GM13976 (cell line): Measurements from ENCODE around the gene GNG3.
"Not testable (repeated sequence)": the region's sequence is repeated elsewhere in the genome, so short reads cannot be mapped to it uniquely, and the experiment has no call there.

Experiments
- DNase-seq: peaks from one replicate; pipeline ENCODE4 v3.0.0; 2012; ENCODE audit warnings: low spot score
- CTCF ChIP-seq: IDR thresholded peaks from 2 replicates; pipeline ENCODE4 v1.5.1; 2012; ENCODE audit warnings: borderline replicate concordance, mild to moderate bottlenecking; ENCODE audit not compliant: insufficient read depth; ENCODE audit errors: extremely low read depth, missing control alignments, control extremely low read depth
- in situ Hi-C: fragments of 300-500 bp; cut with MboI; formaldehyde crosslinking; loops from one replicate; pipeline ENCODE4 v1.12.0; 2022; ENCODE audit warnings: low sequenced_read_pairs, mixed read lengths, inconsistent platforms; ENCODE audit not compliant: unreplicated experiment

The GNG3 gene

DNA sequence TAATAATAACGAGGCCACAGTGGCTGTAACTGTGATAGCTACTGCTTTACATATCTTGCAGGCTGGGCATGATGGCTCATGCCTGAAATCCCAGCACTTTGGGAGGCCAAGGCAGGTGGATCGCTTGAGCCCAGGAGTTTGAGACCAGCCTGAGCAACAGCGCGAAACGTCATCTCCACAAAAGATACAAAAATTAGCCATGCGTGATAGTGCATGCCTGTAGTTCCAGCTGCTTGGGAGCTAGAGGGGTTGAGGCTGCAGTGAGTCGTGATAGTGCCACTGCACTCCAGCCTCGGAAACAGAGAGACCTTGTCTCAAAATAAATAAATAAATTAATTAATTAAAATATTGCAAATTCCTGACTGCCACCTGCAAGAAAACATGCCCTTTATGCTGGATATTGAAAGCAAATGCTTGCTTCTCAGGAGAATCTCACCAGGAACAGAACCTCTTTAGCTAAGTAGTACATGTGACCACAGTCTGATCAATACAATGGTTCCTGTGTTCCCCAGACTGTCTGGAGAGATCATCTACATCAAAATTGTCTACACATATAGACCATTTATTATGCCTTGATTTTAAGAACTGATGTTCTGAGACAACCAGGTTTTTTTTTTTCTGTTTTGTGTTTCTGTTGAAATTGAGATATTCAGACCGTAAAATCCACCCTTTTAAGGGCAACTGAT lies 40.1 kb downstream of the GNG3 start:
- no peak for DNase-seq
- no peak for TF ChIP-seq CTCF
- in situ Hi-C loops, result no loop called here

DNA sequence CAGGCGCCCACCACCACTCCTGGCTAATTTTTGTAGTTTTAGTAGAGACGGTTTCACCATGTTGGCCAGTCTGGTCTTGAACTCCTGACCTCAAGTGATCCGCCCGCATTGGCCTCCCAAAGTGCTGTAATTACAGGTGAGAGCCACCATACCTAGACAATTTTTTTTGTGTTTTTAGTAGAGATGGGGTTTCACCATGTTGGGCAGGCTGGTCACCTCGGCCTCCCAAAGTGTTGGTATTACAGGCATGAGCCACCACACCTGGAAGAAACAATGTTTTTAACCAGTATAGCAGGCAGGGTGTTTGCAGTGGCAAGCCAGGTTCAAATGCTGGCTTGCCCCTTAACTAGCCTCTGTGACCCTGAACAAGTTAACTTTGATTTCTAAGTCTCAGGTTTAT lies 42.5 kb downstream of the GNG3 start:
- DNase-seq, in situ Hi-C loops: not testable (repeated sequence)

DNA sequence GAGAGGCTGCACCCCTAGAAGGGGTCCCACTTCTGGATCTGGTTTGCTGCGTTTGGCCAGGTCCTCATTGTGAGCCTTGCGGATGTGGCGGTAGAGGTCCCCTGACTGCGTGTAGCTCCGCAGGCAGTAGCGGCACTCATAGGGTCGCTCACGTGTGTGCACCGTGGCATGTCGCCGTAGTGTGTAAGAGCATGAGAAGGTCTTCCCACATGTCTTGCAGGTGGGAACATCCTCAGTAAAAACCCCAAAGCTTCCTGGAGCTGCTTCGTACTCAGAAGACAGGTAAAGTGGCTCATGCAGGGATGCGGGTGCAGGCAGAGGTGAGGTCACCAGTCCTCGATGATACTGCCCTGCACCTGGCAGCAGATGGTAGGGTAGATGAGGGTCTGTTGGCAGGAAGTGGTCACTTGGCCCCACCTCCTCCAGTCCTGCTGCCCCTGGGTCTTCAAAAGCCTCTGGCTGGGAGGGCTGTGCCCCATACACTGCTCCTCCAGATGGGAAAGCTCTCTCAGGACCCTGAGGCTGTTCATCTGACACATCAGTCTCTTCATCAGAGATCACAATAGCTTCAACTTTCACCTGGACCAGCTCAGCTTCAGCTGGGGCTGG lies 44.8 kb downstream of the GNG3 start:
- DNase-seq, result no peak
- TF ChIP-seq CTCF, result no peak
- in situ Hi-C loops, result no loop called here

GRCh38 chr11:62752994-62753735 lies 45.7 kb downstream of the GNG3 start:
- no peak for DNase-seq

DNA sequence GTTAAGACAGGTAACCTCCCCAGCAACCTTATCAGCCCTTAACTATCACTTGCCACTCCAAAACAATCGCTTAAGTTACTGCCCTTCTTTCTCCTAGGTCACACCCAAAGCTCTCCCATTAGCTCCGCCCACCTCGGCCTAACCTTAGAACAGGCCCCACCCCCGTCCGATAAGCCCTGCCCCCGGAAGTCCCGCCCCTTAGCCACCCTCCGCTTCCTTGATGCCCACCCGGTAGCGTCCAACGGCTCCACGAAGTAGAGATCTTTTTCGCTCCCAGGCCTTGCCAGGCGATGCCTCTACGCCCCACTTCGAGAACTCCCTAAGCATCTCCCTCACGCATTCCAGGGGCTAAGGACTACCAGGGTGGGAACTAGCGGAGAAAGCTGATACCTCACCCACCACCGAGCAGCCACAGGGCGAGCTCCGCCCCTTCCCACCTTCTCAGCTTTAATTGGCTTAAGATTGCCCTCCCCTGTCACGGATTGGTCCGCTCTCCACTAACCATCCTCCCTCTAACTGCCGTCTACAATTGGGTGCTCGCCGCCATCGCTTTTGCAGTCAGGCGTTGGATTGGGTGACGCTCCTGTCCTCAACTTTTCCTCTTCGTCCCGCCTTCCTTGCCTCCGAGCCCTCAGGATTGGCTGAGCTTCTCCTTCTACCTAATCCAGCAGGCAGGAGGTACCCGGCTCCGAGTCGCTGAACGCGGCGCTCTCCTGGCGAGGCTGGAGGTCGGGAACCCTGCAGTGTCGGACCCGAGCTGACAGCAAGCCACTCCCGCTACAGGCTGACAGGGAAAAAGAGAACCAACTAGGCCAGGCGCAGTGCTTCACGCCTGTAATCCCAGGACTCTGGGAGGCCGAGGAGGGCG lies 46.5 kb downstream of the GNG3 start, which contains the start of gene ZBTB3:
Gene ZBTB3, minus strand, starts transcription at position 425 of the 868 bp plus-strand sequence. CDS start 496 bp downstream, outside the sequence.
- peak; percentile 95 for DNase-seq
- in situ Hi-C loops, result no loop called here
- no peak for TF ChIP-seq CTCF

More at GRCh38 chr11:62752994-62753735, 45.7 kb downstream of the GNG3 start:
- no peak for TF ChIP-seq CTCF
- in situ Hi-C loops, result no loop called here

DNA sequence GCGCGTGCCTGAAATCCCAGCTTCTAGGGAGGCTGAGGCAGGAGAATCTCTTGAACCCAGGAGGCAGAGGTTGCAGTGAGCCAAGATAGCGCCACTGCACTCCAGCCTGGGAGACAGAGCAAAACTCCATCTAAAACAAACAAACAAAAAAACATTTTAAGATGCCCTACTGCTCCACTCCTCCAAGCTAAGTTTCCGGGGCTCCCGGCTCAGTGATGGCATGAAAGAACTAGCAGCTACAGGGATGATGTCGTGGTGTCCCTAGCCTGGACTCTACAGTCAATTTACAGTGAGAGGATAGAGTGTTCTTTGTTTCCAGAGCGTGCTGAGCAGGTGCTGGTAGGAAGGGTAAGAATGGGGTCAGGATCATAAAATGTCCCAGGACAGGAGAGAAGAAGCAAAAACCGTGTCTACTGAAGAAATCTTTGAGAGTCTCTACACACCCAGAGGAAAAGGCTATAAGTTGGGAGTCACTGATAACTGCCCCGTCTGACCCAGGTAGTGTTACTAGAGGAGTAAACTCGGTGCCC lies 47.7 kb downstream of the GNG3 start:
- in situ Hi-C loops, result no loop called here
- no peak for TF ChIP-seq CTCF
- no peak for DNase-seq
